K562 (cell line): ENCODE data around the gene TIFAB. TPM values are rescaled to one million over a fixed set of nuclear protein-coding genes. Genes with fewer than 3 reads are reported as not detected.

Experiments
- ADNP ChIP-seq: fragments of 200-800 bp; sonication (Bioruptor generic); IDR thresholded peaks from 2 replicates; pipeline ENCODE4 v1.6.1; 2016; ENCODE audit warnings: missing genetic modification characterization, missing compliant biosample characterization
- BHLHE40 ChIP-seq: IDR thresholded peaks from 2 replicates; pipeline ENCODE4 v1.6.1; 2011; ENCODE audit warnings: low read length, improper control_type of control experiment
- CBX2 ChIP-seq: fragments of 200-600 bp; sonication (generic); IDR thresholded peaks from one replicate; pipeline ENCODE4 v1.6.1; 2012; ENCODE audit warnings: mild to moderate bottlenecking, low read length, inconsistent platforms; ENCODE audit not compliant: insufficient read depth, poor library complexity, severe bottlenecking
- CLOCK ChIP-seq: fragments of 250-450 bp; sonication (Bioruptor Pico); IDR thresholded peaks from 2 replicates; pipeline ENCODE4 v1.4.0; 2020; ENCODE audit warnings: mild to moderate bottlenecking, moderate library complexity, borderline replicate concordance
- ESRRB ChIP-seq: fragments of 250-450 bp; sonication (Bioruptor Pico); IDR thresholded peaks from 2 replicates; pipeline ENCODE4 v1.5.0; 2020; ENCODE audit warnings: mild to moderate bottlenecking, moderate library complexity, borderline replicate concordance
- JUN ChIP-seq, 2 experiments: sonication (generic) in 1 of 2; formaldehyde crosslinking in 1 of 2; IDR thresholded peaks; 2 replicates each; pipeline versions ENCODE4 v1.6.1 to v1.8.0; 2012 to 2022; ENCODE audit warnings: borderline replicate concordance in 2 of 2, mild to moderate bottlenecking in 2 of 2, improper control_type of control experiment in 1 of 2, low read depth in 1 of 2, low read length in 1 of 2, missing genetic modification reagents in 1 of 2
- KDM2B ChIP-seq: fragments of 250-450 bp; sonication (Bioruptor Pico); IDR thresholded peaks from 2 replicates; pipeline ENCODE4 v1.8.0; 2021; ENCODE audit warnings: mild to moderate bottlenecking, moderate library complexity
- NR1H2 ChIP-seq: sonication (generic); formaldehyde crosslinking; IDR thresholded peaks from 2 replicates; pipeline ENCODE4 v1.4.0; 2020; ENCODE audit warnings: mild to moderate bottlenecking, missing genetic modification reagents
- POLR2G ChIP-seq: fragments of 200-400 bp; formaldehyde crosslinking; IDR thresholded peaks from 2 replicates; pipeline ENCODE4 v1.6.1; 2017; ENCODE audit warnings: low read depth, mild to moderate bottlenecking, antibody characterized with exemption, low read length, moderate library complexity
- SIX5 ChIP-seq, 2 experiments: IDR thresholded peaks; 2 replicates each; pipeline ENCODE4 v1.6.1; 2011; ENCODE audit warnings: low read length in 2 of 2, borderline replicate concordance in 1 of 2, low read depth in 1 of 2, mild to moderate bottlenecking in 1 of 2, moderate library complexity in 1 of 2; ENCODE audit not compliant: insufficient read depth in 1 of 2
- TCF15 ChIP-seq: fragments of 250-450 bp; sonication (Bioruptor Pico); IDR thresholded peaks from 2 replicates; pipeline ENCODE4 v1.8.0; 2022; ENCODE audit warnings: moderate library complexity, mild to moderate bottlenecking, inconsistent platforms
- TCF7 ChIP-seq: sonication (generic); IDR thresholded peaks from 2 replicates; pipeline ENCODE4 v1.6.1; 2016; ENCODE audit warnings: antibody characterized with exemption, borderline replicate concordance
- THRAP3 ChIP-seq: fragments of 450-650 bp; IDR thresholded peaks from 2 replicates; pipeline ENCODE4 v1.6.1; 2016; ENCODE audit warnings: mild to moderate bottlenecking, inconsistent platforms, borderline replicate concordance
- TSC22D4 ChIP-seq: fragments of 450-650 bp; IDR thresholded peaks from 2 replicates; pipeline ENCODE4 v1.6.1; 2016; ENCODE audit warnings: missing genetic modification characterization, missing biosample characterization, control low read depth
- ZNF395 ChIP-seq: fragments of 200-800 bp; sonication (Bioruptor generic); IDR thresholded peaks from 2 replicates; pipeline ENCODE4 v1.6.1; 2017; ENCODE audit warnings: missing genetic modification characterization, missing compliant biosample characterization
- ZNF695 ChIP-seq: fragments of 450-650 bp; formaldehyde crosslinking; IDR thresholded peaks from 2 replicates; pipeline ENCODE4 v1.4.0; 2020; ENCODE audit warnings: mild to moderate bottlenecking, moderate library complexity
- polyA plus RNA-seq, 8 experiments: library from polyadenylated mRNA; depleted of rRNA in 4 of 8; stranded (reverse) in 5 of 8; unstranded in 3 of 8; fragments of >200 nt; fragmentation: Nextera tagmentation in 2 of 8; fragmentation: Illumina TruSeq in 1 of 8; extraction: Ambion mirVana in 2 of 8; extraction: Trizol in 1 of 8; gene quantifications; 2 replicates each; pipeline versions ENCODE4 v1.2.1 to v1.2.3, GENCODE V29; 2011 to 2014; ENCODE audit warnings: inconsistent platforms in 1 of 8, missing spikeins in 1 of 8
- total RNA-seq, 7 experiments: library from RNA; depleted of rRNA in 6 of 7; stranded (reverse); fragments of >200 nt in 6 of 7; fragmentation: Illumina TruSeq in 2 of 7; extraction: Trizol in 2 of 7; gene quantifications; 2 replicates each; pipeline versions ENCODE4 v1.2.1 to v1.2.3, GENCODE V29; 2011 to 2021; ENCODE audit warnings: low replicate concordance in 1 of 7
- TF ChIP-seq, protein P1 (sequence below): fragments of 450-650 bp; IDR thresholded peaks from one replicate; pipeline ENCODE4 v1.6.1; 2018; ENCODE audit warnings: mild to moderate bottlenecking, moderate library complexity; ENCODE audit not compliant: partially characterized antibody
- TF ChIP-seq, protein P2 (sequence below): fragments of 450-650 bp; formaldehyde crosslinking; IDR thresholded peaks from 2 replicates; pipeline ENCODE4 v1.4.0; 2020; ENCODE audit warnings: mild to moderate bottlenecking

TIFAB gene
- total and polyA plus RNA-seq, 9 of the 15 experiments (the other 6 are each of a cell fraction or from before 2014, with no cell fraction given) = not detected

GRCh38 chr5:135457424-135458071 lies 5.4 kb upstream of the TIFAB start (continued):
- no peak for TF ChIP-seq ADNP
- TF ChIP-seq TSC22D4 = no peak
- no peak for TF ChIP-seq ESRRB
- TF ChIP-seq JUN (IDR thresholded peaks at IDR 0.05; ENCODE audit: borderline replicate concordance, low read depth, low read length) = peak; percentile 7; the same call in 1 of the 2 replicates
- TF ChIP-seq JUN (CRISPR knock-in tag; IDR thresholded peaks at IDR 0.05; ENCODE audit: borderline replicate concordance) = no peak
- TF ChIP-seq BHLHE40 = peak; percentile 31; the same call in 1 of the 2 replicates
- TF ChIP-seq, protein P1, sequence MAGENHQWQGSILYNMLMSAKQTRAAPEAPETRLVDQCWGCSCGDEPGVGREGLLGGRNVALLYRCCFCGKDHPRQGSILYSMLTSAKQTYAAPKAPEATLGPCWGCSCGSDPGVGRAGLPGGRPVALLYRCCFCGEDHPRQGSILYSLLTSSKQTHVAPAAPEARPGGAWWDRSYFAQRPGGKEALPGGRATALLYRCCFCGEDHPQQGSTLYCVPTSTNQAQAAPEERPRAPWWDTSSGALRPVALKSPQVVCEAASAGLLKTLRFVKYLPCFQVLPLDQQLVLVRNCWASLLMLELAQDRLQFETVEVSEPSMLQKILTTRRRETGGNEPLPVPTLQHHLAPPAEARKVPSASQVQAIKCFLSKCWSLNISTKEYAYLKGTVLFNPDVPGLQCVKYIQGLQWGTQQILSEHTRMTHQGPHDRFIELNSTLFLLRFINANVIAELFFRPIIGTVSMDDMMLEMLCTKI = no peak
- no peak for TF ChIP-seq CLOCK (CRISPR knock-in tag)
- TF ChIP-seq, protein P2, sequence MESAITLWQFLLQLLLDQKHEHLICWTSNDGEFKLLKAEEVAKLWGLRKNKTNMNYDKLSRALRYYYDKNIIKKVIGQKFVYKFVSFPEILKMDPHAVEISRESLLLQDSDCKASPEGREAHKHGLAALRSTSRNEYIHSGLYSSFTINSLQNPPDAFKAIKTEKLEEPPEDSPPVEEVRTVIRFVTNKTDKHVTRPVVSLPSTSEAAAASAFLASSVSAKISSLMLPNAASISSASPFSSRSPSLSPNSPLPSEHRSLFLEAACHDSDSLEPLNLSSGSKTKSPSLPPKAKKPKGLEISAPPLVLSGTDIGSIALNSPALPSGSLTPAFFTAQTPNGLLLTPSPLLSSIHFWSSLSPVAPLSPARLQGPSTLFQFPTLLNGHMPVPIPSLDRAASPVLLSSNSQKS (CRISPR knock-in tag) = no peak
- TF ChIP-seq NR1H2 (CRISPR knock-in tag) = no peak
- TF ChIP-seq KDM2B (CRISPR knock-in tag) = no peak
- no peak for TF ChIP-seq SIX5 (IDR thresholded peaks at IDR 0.05; ENCODE audit: borderline replicate concordance in 1 of 2, insufficient read depth in 1 of 2, low read depth in 1 of 2, low read length in 2 of 2)
- TF ChIP-seq ZNF695 (CRISPR knock-in tag) = no peak
- no peak for TF ChIP-seq TCF7
- TF ChIP-seq THRAP3 = no peak
- no peak for TF ChIP-seq CBX2
- TF ChIP-seq TCF15 (CRISPR knock-in tag) = no peak
- no peak for TF ChIP-seq POLR2G
- TF ChIP-seq ZNF395 (CRISPR knock-in tag) = no peak
